ENCODE measurements around the gene GLB1L. TPM values are rescaled to one million over a fixed set of nuclear protein-coding genes. Genes with fewer than 3 reads are reported as not detected.

Gene GLB1L
- total RNA-seq, 1 donor from 2014 or later = 7.3 TPM

DNA sequence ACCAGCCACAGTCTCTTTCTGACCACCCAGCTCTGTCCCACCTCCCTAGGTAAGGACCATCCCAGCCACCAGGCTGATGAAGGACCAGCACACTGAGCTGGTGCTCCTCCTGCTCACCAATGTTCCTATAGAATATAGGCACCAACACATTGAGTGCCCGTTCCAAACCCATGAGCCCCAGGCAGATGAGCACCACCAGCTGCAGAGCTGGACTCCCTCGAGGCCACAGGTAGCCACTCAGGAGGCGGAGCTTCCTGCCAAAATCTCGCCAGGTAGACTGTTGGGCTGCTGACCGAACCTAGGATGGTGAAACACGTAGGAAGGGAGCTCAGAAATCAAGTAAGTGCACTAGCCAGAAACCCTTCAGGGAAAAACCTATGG is 28.7 kb downstream of the GLB1L start:
- Mint-ChIP-seq H3K27me3 (ENCODE audit: unreplicated experiment) (peaks cover 12% of the 10 kb centered on the region), H3K36me3 (ENCODE audit: low read depth, unreplicated experiment) (peaks cover 9% of the 10 kb centered on the region), H3K9me3 (ENCODE audit: unreplicated experiment) (no peaks in the 10 kb centered on the region), H3K4me1 (ENCODE audit: unreplicated experiment) (peaks cover 14% of the 10 kb centered on the region), H3K27ac (ENCODE audit: unreplicated experiment) (no peak overlapping the region), H3K4me3 (ENCODE audit: unreplicated experiment) (no peak overlapping the region)
- no peak for DNase-seq (ENCODE audit: low spot score)
- TF ChIP-seq, protein P1, sequence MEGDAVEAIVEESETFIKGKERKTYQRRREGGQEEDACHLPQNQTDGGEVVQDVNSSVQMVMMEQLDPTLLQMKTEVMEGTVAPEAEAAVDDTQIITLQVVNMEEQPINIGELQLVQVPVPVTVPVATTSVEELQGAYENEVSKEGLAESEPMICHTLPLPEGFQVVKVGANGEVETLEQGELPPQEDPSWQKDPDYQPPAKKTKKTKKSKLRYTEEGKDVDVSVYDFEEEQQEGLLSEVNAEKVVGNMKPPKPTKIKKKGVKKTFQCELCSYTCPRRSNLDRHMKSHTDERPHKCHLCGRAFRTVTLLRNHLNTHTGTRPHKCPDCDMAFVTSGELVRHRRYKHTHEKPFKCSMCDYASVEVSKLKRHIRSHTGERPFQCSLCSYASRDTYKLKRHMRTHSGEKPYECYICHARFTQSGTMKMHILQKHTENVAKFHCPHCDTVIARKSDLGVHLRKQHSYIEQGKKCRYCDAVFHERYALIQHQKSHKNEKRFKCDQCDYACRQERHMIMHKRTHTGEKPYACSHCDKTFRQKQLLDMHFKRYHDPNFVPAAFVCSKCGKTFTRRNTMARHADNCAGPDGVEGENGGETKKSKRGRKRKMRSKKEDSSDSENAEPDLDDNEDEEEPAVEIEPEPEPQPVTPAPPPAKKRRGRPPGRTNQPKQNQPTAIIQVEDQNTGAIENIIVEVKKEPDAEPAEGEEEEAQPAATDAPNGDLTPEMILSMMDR (IDR thresholded peaks at IDR 0.05; ENCODE audit: unreplicated experiment) = no peak

DNA sequence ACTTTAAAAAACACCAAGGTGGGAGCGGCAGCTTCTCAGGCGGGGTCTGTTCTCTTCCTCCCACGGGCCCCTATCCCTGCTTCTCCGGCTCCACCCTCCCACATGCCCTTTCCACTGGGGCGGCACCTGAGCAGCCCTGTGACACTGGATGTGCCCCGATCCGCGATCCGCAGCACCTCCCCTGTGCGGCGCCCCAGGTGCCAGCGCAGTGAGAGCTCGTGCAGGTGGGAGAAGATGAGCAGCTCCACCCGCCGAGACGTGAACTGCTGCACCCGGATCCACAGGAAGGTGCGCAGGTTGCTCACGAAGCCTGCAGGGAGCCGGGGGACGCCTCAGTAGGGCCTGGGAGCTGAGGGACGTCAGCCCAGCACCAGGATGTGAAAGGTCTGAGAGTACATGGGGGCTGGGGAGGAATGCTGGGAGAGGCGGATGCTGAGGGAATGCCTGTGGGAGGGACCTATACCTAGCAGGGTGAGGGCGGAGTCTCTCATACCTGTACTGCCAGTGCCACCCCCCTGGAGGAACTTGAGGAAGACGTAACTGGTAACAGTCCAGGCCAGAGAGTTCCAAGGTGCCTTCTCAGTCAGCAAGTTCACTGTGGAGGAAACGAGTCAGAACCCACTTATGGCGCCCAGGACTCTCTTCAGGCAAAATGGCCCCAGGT is 29.2 kb downstream of the GLB1L start:
- TF ChIP-seq, protein P1 (IDR thresholded peaks at IDR 0.05; ENCODE audit: unreplicated experiment) = no peak
- H3K4me1 Mint-ChIP-seq (ENCODE audit: unreplicated experiment) = peaks cover 14% of the 10 kb centered on the region
- H3K36me3 Mint-ChIP-seq (ENCODE audit: low read depth, unreplicated experiment) = peaks cover 4% of the 10 kb centered on the region
- no peak for DNase-seq (ENCODE audit: low spot score)
- H3K27me3 Mint-ChIP-seq (ENCODE audit: unreplicated experiment) = peaks cover 11% of the 10 kb centered on the region
- no peak overlapping the region for H3K27ac Mint-ChIP-seq (ENCODE audit: unreplicated experiment)
- no peaks in the 10 kb centered on the region for H3K9me3 Mint-ChIP-seq (ENCODE audit: unreplicated experiment)
- H3K4me3 Mint-ChIP-seq (ENCODE audit: unreplicated experiment) = no peak overlapping the region

DNA sequence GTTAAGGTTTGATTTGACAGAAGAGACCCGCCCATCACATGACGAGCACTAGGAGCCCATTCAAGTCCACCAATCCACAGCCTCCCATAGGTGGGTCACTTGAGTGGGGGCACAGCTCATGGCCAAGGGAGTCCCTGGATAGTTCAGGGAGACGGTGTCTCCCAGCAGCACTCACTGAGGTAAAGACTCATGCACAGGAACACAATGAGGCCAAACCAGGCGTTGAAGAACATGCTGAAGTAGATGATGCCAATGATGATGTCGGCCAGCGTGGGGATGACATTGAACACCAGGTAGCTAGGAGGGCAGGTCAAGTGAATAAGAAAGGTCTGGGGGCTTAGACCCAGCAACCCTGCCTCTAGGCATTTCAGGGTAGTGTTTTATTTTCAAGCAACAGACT is 30.5 kb downstream of the GLB1L start:
- Mint-ChIP-seq H3K9me3 (ENCODE audit: unreplicated experiment) (no peaks in the 10 kb centered on the region), H3K36me3 (ENCODE audit: low read depth, unreplicated experiment) (peaks cover 3% of the 10 kb centered on the region), H3K27ac (ENCODE audit: unreplicated experiment) (no peak overlapping the region), H3K27me3 (ENCODE audit: unreplicated experiment) (peaks cover 11% of the 10 kb centered on the region), H3K4me1 (ENCODE audit: unreplicated experiment) (peaks cover 14% of the 10 kb centered on the region), H3K4me3 (ENCODE audit: unreplicated experiment) (no peak overlapping the region)
- TF ChIP-seq, protein P1 (IDR thresholded peaks at IDR 0.05; ENCODE audit: unreplicated experiment) = no peak
- DNase-seq (ENCODE audit: low spot score) = no peak

DNA sequence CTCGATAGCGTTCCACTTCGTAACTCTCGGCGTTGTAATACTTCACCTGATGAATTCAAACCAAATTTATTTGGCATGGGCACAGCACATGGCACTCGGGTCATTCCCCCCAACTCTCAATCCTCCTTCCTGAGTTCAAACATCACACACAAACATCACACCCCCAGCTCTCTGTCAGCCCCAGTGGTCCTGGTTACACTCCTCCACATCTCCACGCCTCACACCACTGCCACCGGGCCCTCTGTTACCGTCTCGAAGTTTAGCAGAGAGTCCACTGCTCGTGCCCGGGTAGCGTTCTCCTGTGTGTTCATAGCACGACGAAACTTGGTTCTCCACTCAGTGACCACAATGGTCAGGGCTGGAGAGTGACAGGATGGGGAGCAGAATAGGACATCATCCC is 31.1 kb downstream of the GLB1L start:
- peaks cover 3% of the 10 kb centered on the region for H3K36me3 Mint-ChIP-seq (ENCODE audit: low read depth, unreplicated experiment)
- TF ChIP-seq, protein P1 (IDR thresholded peaks at IDR 0.05; ENCODE audit: unreplicated experiment) = no peak
- peaks cover 8% of the 10 kb centered on the region for H3K4me1 Mint-ChIP-seq (ENCODE audit: unreplicated experiment)
- no peak overlapping the region for H3K4me3 Mint-ChIP-seq (ENCODE audit: unreplicated experiment)
- H3K27ac Mint-ChIP-seq (ENCODE audit: unreplicated experiment) = no peak overlapping the region
- DNase-seq (ENCODE audit: low spot score) = no peak
- no peaks in the 10 kb centered on the region for H3K9me3 Mint-ChIP-seq (ENCODE audit: unreplicated experiment)
- peaks cover 11% of the 10 kb centered on the region for H3K27me3 Mint-ChIP-seq (ENCODE audit: unreplicated experiment)

DNA sequence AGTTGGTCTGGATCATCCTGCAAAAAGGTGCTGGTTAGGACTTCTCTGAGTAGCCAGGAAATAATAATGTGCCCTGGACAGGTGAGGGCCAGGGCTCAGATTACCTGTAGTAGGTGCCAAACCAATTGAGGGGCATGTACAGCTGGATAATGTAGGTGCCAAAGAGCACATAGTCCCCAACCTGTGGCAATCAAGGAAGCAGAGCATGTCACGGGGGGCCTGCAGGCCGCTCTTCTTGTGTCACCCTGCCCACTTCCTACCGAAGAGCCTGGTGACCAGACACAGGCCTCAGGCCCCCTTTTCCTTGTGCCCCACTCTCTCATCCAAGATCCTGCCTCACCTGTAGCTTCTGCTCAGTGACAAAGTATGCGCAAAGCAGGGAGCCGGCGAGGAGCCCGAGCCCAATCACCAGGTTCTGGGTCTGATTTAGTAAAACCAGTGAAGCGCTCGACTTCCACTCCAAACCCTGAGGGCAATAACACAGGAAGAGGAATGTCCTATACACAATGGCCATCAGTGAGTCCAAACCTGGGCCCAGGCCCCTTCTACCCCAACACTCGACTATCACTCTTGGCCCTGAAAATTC is 31.7 kb downstream of the GLB1L start:
- Mint-ChIP-seq H3K36me3 (ENCODE audit: low read depth, unreplicated experiment) (peaks cover 5% of the 10 kb centered on the region), H3K4me3 (ENCODE audit: unreplicated experiment) (no peak overlapping the region), H3K27ac (ENCODE audit: unreplicated experiment) (no peak overlapping the region), H3K27me3 (ENCODE audit: unreplicated experiment) (peaks cover 11% of the 10 kb centered on the region), H3K9me3 (ENCODE audit: unreplicated experiment) (no peaks in the 10 kb centered on the region), H3K4me1 (ENCODE audit: unreplicated experiment) (peaks cover 6% of the 10 kb centered on the region)
- no peak for DNase-seq (ENCODE audit: low spot score)
- TF ChIP-seq, protein P1 (IDR thresholded peaks at IDR 0.05; ENCODE audit: unreplicated experiment) = no peak
